Cardiac fibroblast (primary cell): ENCODE results near the gene MAP4.

Experiments
- DNase-seq, 2 donors: peaks; one replicate each; pipeline versions ENCODE4 v3.0.0 to v3.0.0-alpha.2; 2010; ENCODE audit warnings: low read depth in 2 of 2
- H3K4me3 ChIP-seq, 2 donors: replicated peaks in 1 of 2; 1 replicate in 1 of 2; 2 replicates in 1 of 2; pipeline ENCODE4 v1.5.1; 2011; ENCODE audit warnings: low read depth in 2 of 2, low read length in 2 of 2, mild to moderate bottlenecking in 2 of 2, moderate library complexity in 1 of 2
- CTCF ChIP-seq: IDR thresholded peaks from one replicate; pipeline ENCODE4 v1.5.1; 2011; ENCODE audit warnings: low read depth, mild to moderate bottlenecking, low read length, inconsistent platforms

The MAP4 gene

GRCh38 chr3:47916201-47916600 lies 100.0 kb downstream of the MAP4 start:
- no peak for DNase-seq
- no peak overlapping the region for H3K4me3 ChIP-seq
- TF ChIP-seq CTCF = no peak

GRCh38 chr3:47912006-47912504 lies 104.2 kb downstream of the MAP4 start:
- DNase-seq = peak in 1 of 2 donors; percentile 29
- H3K4me3 ChIP-seq = no peak overlapping the region
- TF ChIP-seq CTCF = no peak

- TF ChIP-seq CTCF = no peak
- peak; percentile 44 to 84 for DNase-seq
- H3K4me3 ChIP-seq = no peak overlapping the region
Measured at GRCh38 chr3:47910777-47911440, 105.3 kb downstream of the MAP4 start.

GRCh38 chr3:47910233-47910632 lies 106.0 kb downstream of the MAP4 start:
- no peak for DNase-seq
- H3K4me3 ChIP-seq = no peak overlapping the region
- no peak for TF ChIP-seq CTCF

GRCh38 chr3:47909607-47910006 lies 106.6 kb downstream of the MAP4 start:
- no peak overlapping the region for H3K4me3 ChIP-seq
- TF ChIP-seq CTCF = no peak
- DNase-seq = no peak

- no peak for TF ChIP-seq CTCF
- no peak overlapping the region for H3K4me3 ChIP-seq
- no peak for DNase-seq
Measured at GRCh38 chr3:47908744-47909143, 107.5 kb downstream of the MAP4 start.

GRCh38 chr3:47907784-47908183 lies 108.4 kb downstream of the MAP4 start:
- no peak for TF ChIP-seq CTCF
- no peak overlapping the region for H3K4me3 ChIP-seq
- no peak for DNase-seq
